Thyroid gland (tissue), 4 donors: ENCODE measurements around the gene SETDB2. TPM values are rescaled to one million over a fixed set of nuclear protein-coding genes. Genes with fewer than 3 reads are reported as not detected.

ENCODE experiments used
- DNase-seq, 2 donors: peaks; one replicate each; pipeline ENCODE4 v3.0.0-alpha.2; 2019
- H3K27ac ChIP-seq, 3 donors: fragments of 200-600 bp; sonication (generic); 1 replicate in 2 of 3; 2 replicates in 1 of 3; pipeline ENCODE4 v1.5.1; 2016 to 2019; ENCODE audit warnings: mild to moderate bottlenecking in 1 of 3, moderate library complexity in 1 of 3
- H3K27me3 ChIP-seq: fragments of 200-600 bp; sonication (generic); one replicate; pipeline ENCODE4 v1.5.1; 2019
- H3K36me3 ChIP-seq, 2 donors: fragments of 200-600 bp; sonication (generic); one replicate each; pipeline ENCODE4 v1.5.1; 2016 to 2019
- H3K4me1 ChIP-seq, 2 donors: fragments of 200-600 bp; sonication (generic); one replicate each; pipeline ENCODE4 v1.5.1; 2017 to 2019
- H3K4me3 ChIP-seq, 3 donors: fragments of 200-600 bp; sonication (generic); replicated peaks in 1 of 3; 1 replicate in 2 of 3; 2 replicates in 1 of 3; pipeline ENCODE4 v1.5.1; 2016; ENCODE audit warnings: mild to moderate bottlenecking in 1 of 3
- H3K9me3 ChIP-seq: fragments of 200-600 bp; sonication (generic); one replicate; pipeline ENCODE4 v1.5.1; 2017
- CTCF ChIP-seq, 6 experiments: fragments of 200-600 bp in 3 of 6; fragments of 450-650 bp in 3 of 6; sonication (generic) in 3 of 6; IDR thresholded peaks; one replicate each; pipeline ENCODE4 v1.5.1; 2016 to 2019; ENCODE audit warnings: antibody characterized with exemption in 6 of 6, mild to moderate bottlenecking in 2 of 6, inconsistent platforms in 1 of 6, moderate library complexity in 1 of 6
- POLR2A ChIP-seq, 2 donors: fragments of 450-650 bp; IDR thresholded peaks; one replicate each; pipeline ENCODE4 v1.6.1; 2017; ENCODE audit warnings: antibody characterized with exemption in 2 of 2, mild to moderate bottlenecking in 2 of 2, moderate library complexity in 1 of 2
- WGBS, 2 donors: methylation state at CpG; one replicate each; pipeline ENCODE4 v1.1.5; 2017; 5-methylcytosine and 5-hydroxymethylcytosine counted together
- intact Hi-C: fragments of 100-400 bp; cut with DNase I; formaldehyde crosslinking; loops from one replicate; pipeline ENCODE4 v1.15.1; 2023
- total RNA-seq, 4 donors: library from RNA; depleted of rRNA; stranded (reverse); fragments of >200 nt; gene quantifications; one replicate each; pipeline ENCODE4 v1.2.3, GENCODE V29; 2016

SETDB2 gene
- total RNA-seq, 4 donors from 2014 or later: 17.9 to 27.4 (median 22.1) TPM

- no peak for DNase-seq
- Histone ChIP-seq H3K9me3 (no peaks in the 10 kb centered on the region), H3K36me3 (no peaks in the 10 kb centered on the region), H3K27ac (no peak overlapping the region), H3K27me3 (no peaks in the 10 kb centered on the region), H3K4me1 (peaks cover 6 to 13% of the 10 kb centered on the region in 2 donors), H3K4me3 (no peak overlapping the region)
- no peak for TF ChIP-seq POLR2A (IDR thresholded peaks at IDR 0.05)
- TF ChIP-seq CTCF (IDR thresholded peaks at IDR 0.05): no peak
- intact Hi-C loops: no loop called here
Measured at GRCh38 chr13:49446473-49446872, 2.4 kb downstream of the SETDB2 start.

GRCh38 chr13:49448753-49449152 is 4.7 kb downstream of the SETDB2 start:
- Histone ChIP-seq H3K9me3 (no peaks in the 10 kb centered on the region), H3K4me1 (peaks cover 6 to 13% of the 10 kb centered on the region in 2 donors), H3K36me3 (no peaks in the 10 kb centered on the region), H3K27ac (no peak overlapping the region), H3K27me3 (no peaks in the 10 kb centered on the region), H3K4me3 (no peak overlapping the region)
- TF ChIP-seq CTCF (IDR thresholded peaks at IDR 0.05): no peak
- TF ChIP-seq POLR2A (IDR thresholded peaks at IDR 0.05): no peak
- intact Hi-C loops: no loop called here
- 94 to 97% methylated on average over 2 of the region's 2 CpGs for WGBS, 2 donors
- no peak for DNase-seq

- no peaks in the 10 kb centered on the region for H3K9me3 ChIP-seq
- H3K27me3 ChIP-seq: no peaks in the 10 kb centered on the region
- H3K36me3 ChIP-seq: no peaks in the 10 kb centered on the region
- intact Hi-C loops: loop anchor here (10.0 kb wide), 1 partner anchor 135 kb away; the partner anchor contains the start of gene RCBTB1
- no peak overlapping the region for H3K27ac ChIP-seq
- TF ChIP-seq POLR2A (IDR thresholded peaks at IDR 0.05) (no peak), CTCF (IDR thresholded peaks at IDR 0.05) (no peak)
- no peak overlapping the region for H3K4me3 ChIP-seq
- H3K4me1 ChIP-seq: peaks cover 13 to 19% of the 10 kb centered on the region in 2 donors
- DNase-seq: no peak
- 78 to 82% methylated on average over 3 of the region's 3 CpGs for WGBS, 2 donors
Measured at GRCh38 chr13:49450105-49450819, 6.2 kb downstream of the SETDB2 start.

- H3K36me3 ChIP-seq: no peaks in the 10 kb centered on the region
- H3K4me1 ChIP-seq: peaks cover 8 to 27% of the 10 kb centered on the region in 2 donors
- H3K27me3 ChIP-seq: no peaks in the 10 kb centered on the region
- TF ChIP-seq CTCF (IDR thresholded peaks at IDR 0.05) (no peak), POLR2A (IDR thresholded peaks at IDR 0.05) (no peak)
- no peaks in the 10 kb centered on the region for H3K9me3 ChIP-seq
- intact Hi-C loops: loop anchor here (10.0 kb wide), 1 partner anchor 132 kb away; the partner anchor contains the start of gene RCBTB1
- H3K4me3 ChIP-seq: no peak overlapping the region
- no peak for DNase-seq
- WGBS, 2 donors: 95 to 97% methylated on average over 8 of the region's 8 CpGs
- H3K27ac ChIP-seq: no peak overlapping the region
Measured at GRCh38 chr13:49452725-49453457, 8.8 kb downstream of the SETDB2 start.

GRCh38 chr13:49453465-49453864 is 9.4 kb downstream of the SETDB2 start:
- WGBS, 2 donors: 98% methylated on average over 7 of the region's 7 CpGs
- Histone ChIP-seq H3K27ac (no peak overlapping the region), H3K27me3 (no peaks in the 10 kb centered on the region), H3K4me3 (no peak overlapping the region), H3K4me1 (peaks cover 7 to 22% of the 10 kb centered on the region in 2 donors), H3K9me3 (no peaks in the 10 kb centered on the region), H3K36me3 (no peaks in the 10 kb centered on the region)
- TF ChIP-seq CTCF (IDR thresholded peaks at IDR 0.05): no peak
- no peak for TF ChIP-seq POLR2A (IDR thresholded peaks at IDR 0.05)
- DNase-seq: no peak
- intact Hi-C loops: loop anchor here (10.0 kb wide), 1 partner anchor 131 kb away; the partner anchor contains the start of gene RCBTB1
